ENCODE data around the gene LRRC59. TPM values are rescaled to one million over a fixed set of nuclear protein-coding genes. Genes with fewer than 3 reads are reported as not detected.

LRRC59 gene
- total RNA-seq, 1 donor from 2014 or later, result 73.9 TPM

GRCh38 chr17:50352072-50352692 is 45.1 kb downstream of the LRRC59 start:
- TF ChIP-seq CTCF (IDR thresholded peaks at IDR 0.05; ENCODE audit: partially characterized antibody, unreplicated experiment), result no peak
- Mint-ChIP-seq H3K4me3 (ENCODE audit: unreplicated experiment) (no peak overlapping the region), H3K9me3 (ENCODE audit: unreplicated experiment) (peaks cover 14% of the 10 kb centered on the region), H3K27ac (ENCODE audit: unreplicated experiment) (no peak overlapping the region), H3K36me3 (ENCODE audit: unreplicated experiment) (no peaks in the 10 kb centered on the region), H3K4me1 (ENCODE audit: low read depth, unreplicated experiment) (no peaks in the 10 kb centered on the region), H3K27me3 (ENCODE audit: unreplicated experiment) (peaks cover 14% of the 10 kb centered on the region)
- no peak for DNase-seq

- Mint-ChIP-seq H3K36me3 (ENCODE audit: unreplicated experiment) (no peaks in the 10 kb centered on the region), H3K4me1 (ENCODE audit: low read depth, unreplicated experiment) (no peaks in the 10 kb centered on the region), H3K27me3 (ENCODE audit: unreplicated experiment) (peaks cover 16% of the 10 kb centered on the region), H3K4me3 (ENCODE audit: unreplicated experiment) (no peak overlapping the region), H3K9me3 (ENCODE audit: unreplicated experiment) (peaks cover 14% of the 10 kb centered on the region), H3K27ac (ENCODE audit: unreplicated experiment) (peak overlapping the region; percentile 46)
- no peak for TF ChIP-seq CTCF (IDR thresholded peaks at IDR 0.05; ENCODE audit: partially characterized antibody, unreplicated experiment)
- DNase-seq, result no peak
Measured at GRCh38 chr17:50350733-50351132, 46.6 kb downstream of the LRRC59 start.

- peaks cover 14% of the 10 kb centered on the region for H3K27me3 Mint-ChIP-seq (ENCODE audit: unreplicated experiment)
- H3K4me1 Mint-ChIP-seq (ENCODE audit: low read depth, unreplicated experiment), result peaks cover 7% of the 10 kb centered on the region
- H3K27ac Mint-ChIP-seq (ENCODE audit: unreplicated experiment), result no peak overlapping the region
- H3K4me3 Mint-ChIP-seq (ENCODE audit: unreplicated experiment), result no peak overlapping the region
- peaks cover 15% of the 10 kb centered on the region for H3K9me3 Mint-ChIP-seq (ENCODE audit: unreplicated experiment)
- DNase-seq, result no peak
- H3K36me3 Mint-ChIP-seq (ENCODE audit: unreplicated experiment), result no peaks in the 10 kb centered on the region
- TF ChIP-seq CTCF (IDR thresholded peaks at IDR 0.05; ENCODE audit: partially characterized antibody, unreplicated experiment), result no peak
Measured at GRCh38 chr17:50349243-50349600, 48.1 kb downstream of the LRRC59 start.

GRCh38 chr17:50348522-50349242 is 48.6 kb downstream of the LRRC59 start:
- no peak for DNase-seq
- peak overlapping the region; percentile 22 for H3K4me3 Mint-ChIP-seq (ENCODE audit: unreplicated experiment)
- H3K27ac Mint-ChIP-seq (ENCODE audit: unreplicated experiment), result no peak overlapping the region
- TF ChIP-seq CTCF (IDR thresholded peaks at IDR 0.05; ENCODE audit: partially characterized antibody, unreplicated experiment), result no peak
- no peaks in the 10 kb centered on the region for H3K36me3 Mint-ChIP-seq (ENCODE audit: unreplicated experiment)
- peaks cover 14% of the 10 kb centered on the region for H3K27me3 Mint-ChIP-seq (ENCODE audit: unreplicated experiment)
- H3K4me1 Mint-ChIP-seq (ENCODE audit: low read depth, unreplicated experiment), result peaks cover 7% of the 10 kb centered on the region
- peaks cover 15% of the 10 kb centered on the region for H3K9me3 Mint-ChIP-seq (ENCODE audit: unreplicated experiment)

GRCh38 chr17:50347894-50348291 is 49.4 kb downstream of the LRRC59 start:
- Mint-ChIP-seq H3K9me3 (ENCODE audit: unreplicated experiment) (peaks cover 15% of the 10 kb centered on the region), H3K36me3 (ENCODE audit: unreplicated experiment) (no peaks in the 10 kb centered on the region), H3K27ac (ENCODE audit: unreplicated experiment) (no peak overlapping the region), H3K4me1 (ENCODE audit: low read depth, unreplicated experiment) (peaks cover 7% of the 10 kb centered on the region), H3K4me3 (ENCODE audit: unreplicated experiment) (peak overlapping the region; percentile 71), H3K27me3 (ENCODE audit: unreplicated experiment) (peaks cover 8% of the 10 kb centered on the region)
- TF ChIP-seq CTCF (IDR thresholded peaks at IDR 0.05; ENCODE audit: partially characterized antibody, unreplicated experiment), result no peak
- no peak for DNase-seq
